Panc1 (cell line): ENCODE measurements around the gene DUSP21. TPM values are rescaled to one million over a fixed set of nuclear protein-coding genes. Genes with fewer than 3 reads are reported as not detected.

Source experiments
- ATAC-seq: fragments of 200-7000 bp; cut with Tn5 transposase; 2 replicates; pipeline ENCODE4 v1.9.1; 2020; ENCODE audit warnings: mild to moderate bottlenecking, moderate library complexity
- BruUV-seq: library from RNA; stranded (reverse); fragments of 400-500 nt; replicated peaks from 2 replicates; lab custom pipeline; 2021; lab: Mats Ljungman, UMichigan
- CTCF ChIA-PET: fragments of 300-600 bp; sonication (Branson Sonifier 250); formaldehyde crosslinking; loops from one replicate; lab custom pipeline; 2022; ENCODE audit warnings: antibody characterized with exemption; lab: Charles Lee
- POLR2A ChIA-PET: fragments of 300-600 bp; sonication (Branson Sonifier 250); formaldehyde crosslinking; loops from one replicate; lab custom pipeline; 2022; ENCODE audit warnings: antibody characterized with exemption; lab: Charles Lee
- DNase-seq: peaks from one replicate; pipeline ENCODE4 v3.0.0-alpha.2; 2010; ENCODE audit warnings: low read depth, low spot score
- H3K27ac ChIP-seq: 2 replicates; pipeline ENCODE4 v1.5.1; 2011; ENCODE audit warnings: mild to moderate bottlenecking, low read length, inconsistent platforms
- H3K27me3 ChIP-seq: fragments of 200-500 bp; sonication (Bioruptor generic); 2 replicates; pipeline ENCODE4 v1.6.0; 2014; ENCODE audit warnings: low read length, inconsistent platforms; ENCODE audit not compliant: control insufficient read depth, insufficient read depth
- H3K36me3 ChIP-seq: fragments of 200-500 bp; sonication (Bioruptor generic); 2 replicates; pipeline ENCODE4 v1.5.1; 2014; ENCODE audit warnings: inconsistent platforms, mild to moderate bottlenecking, low read length, moderate library complexity; ENCODE audit not compliant: control insufficient read depth, insufficient read depth
- H3K4me1 ChIP-seq: 2 replicates; pipeline ENCODE4 v1.5.1; 2011; ENCODE audit warnings: inconsistent platforms, mild to moderate bottlenecking, low read length, moderate library complexity; ENCODE audit not compliant: control insufficient read depth, insufficient read depth
- H3K4me3 ChIP-seq, 2 experiments: 2 replicates each; pipeline ENCODE4 v1.5.1; 2011 to 2012; ENCODE audit warnings: low read depth in 2 of 2, low read length in 2 of 2, mild to moderate bottlenecking in 2 of 2, inconsistent platforms in 1 of 2, moderate library complexity in 1 of 2
- H3K9me3 ChIP-seq: fragments of 200-500 bp; sonication (Bioruptor generic); 2 replicates; pipeline ENCODE4 v1.5.1; 2014; ENCODE audit warnings: low read depth, mild to moderate bottlenecking, inconsistent platforms, low read length, moderate library complexity; ENCODE audit not compliant: control insufficient read depth, insufficient read depth
- POLR2AphosphoS5 ChIP-seq: IDR thresholded peaks from 2 replicates; pipeline ENCODE4 v1.6.1; 2012; ENCODE audit warnings: mild to moderate bottlenecking, low read depth, low read length, moderate library complexity
- SIN3A ChIP-seq: IDR thresholded peaks from 2 replicates; pipeline ENCODE4 v1.6.1; 2012; ENCODE audit warnings: low read depth, mild to moderate bottlenecking, low read length, moderate library complexity, borderline replicate concordance; ENCODE audit not compliant: insufficient read depth
- TCF7L2 ChIP-seq: IDR thresholded peaks from 2 replicates; pipeline ENCODE4 v1.6.1; 2011; ENCODE audit warnings: mild to moderate bottlenecking, low read depth, low read length, inconsistent platforms
- in situ Hi-C: cut with HindIII; loops from 2 replicates; pipeline ENCODE4 v1.10.0; 2016; ENCODE audit warnings: low sequenced_read_pairs, low pct_unique_long_range_greater_than_20kb
- intact Hi-C: fragments of 100-400 bp; cut with micrococcal nuclease; formaldehyde crosslinking; loops from one replicate; pipeline ENCODE4 v1.10.0; 2022; ENCODE audit not compliant: unreplicated experiment
- total RNA-seq: library from RNA; stranded (reverse); gene quantifications from one replicate; pipeline ENCODE4 v1.2.1, GENCODE V29; 2021; ENCODE audit not compliant: unreplicated experiment
- TF ChIP-seq, protein P1 (sequence below): fragments of 450-650 bp; IDR thresholded peaks from 2 replicates; pipeline ENCODE4 v1.5.1; 2017; ENCODE audit warnings: mild to moderate bottlenecking
- TF ChIP-seq, protein P2 (sequence below), 2 experiments: IDR thresholded peaks; 2 replicates each; pipeline ENCODE4 v1.6.1; 2011 to 2012; ENCODE audit warnings: low read depth in 2 of 2, control low read depth in 1 of 2, low read length in 1 of 2, mild to moderate bottlenecking in 1 of 2, moderate library complexity in 1 of 2; ENCODE audit not compliant: insufficient read depth in 1 of 2

DUSP21 gene
- total RNA-seq, 1 experiment from 2014 or later: not detected

DNA sequence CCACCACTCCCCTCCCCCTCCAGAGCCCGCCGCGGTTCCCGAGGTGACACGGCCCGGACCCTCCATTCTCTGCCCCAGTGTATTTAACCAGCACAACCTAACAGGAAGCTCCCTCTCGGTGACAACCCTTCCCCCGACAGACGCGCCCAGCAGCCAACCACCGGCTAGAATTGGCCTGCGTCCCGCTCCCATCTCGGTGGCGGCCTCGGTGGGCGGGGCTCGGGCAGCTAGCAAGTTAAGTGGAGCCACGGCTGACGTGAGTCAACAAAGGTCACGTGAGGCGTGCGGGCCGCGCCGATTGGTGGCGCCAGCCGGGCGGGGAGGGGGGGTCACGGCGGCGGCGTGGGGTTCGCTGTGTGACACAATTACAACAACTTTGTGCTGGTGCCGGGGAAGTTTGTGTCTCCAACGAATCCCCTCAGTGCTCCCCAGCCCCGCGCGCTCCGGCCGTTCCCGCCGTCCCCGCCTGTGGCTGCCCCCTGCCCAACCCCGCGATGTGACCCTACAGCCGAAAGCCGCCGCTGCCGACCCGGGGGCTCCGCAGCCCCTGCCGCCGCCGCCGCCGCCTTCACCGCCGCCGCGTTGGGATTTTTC, 29.1 kb downstream of the DUSP21 start, which contains the start of gene KDM6A:
TSS of gene KDM6A (plus strand) at position 368 of the 594 bp plus-strand sequence. CDS start 364 bp downstream, outside the sequence.
- TF ChIP-seq, protein P1, sequence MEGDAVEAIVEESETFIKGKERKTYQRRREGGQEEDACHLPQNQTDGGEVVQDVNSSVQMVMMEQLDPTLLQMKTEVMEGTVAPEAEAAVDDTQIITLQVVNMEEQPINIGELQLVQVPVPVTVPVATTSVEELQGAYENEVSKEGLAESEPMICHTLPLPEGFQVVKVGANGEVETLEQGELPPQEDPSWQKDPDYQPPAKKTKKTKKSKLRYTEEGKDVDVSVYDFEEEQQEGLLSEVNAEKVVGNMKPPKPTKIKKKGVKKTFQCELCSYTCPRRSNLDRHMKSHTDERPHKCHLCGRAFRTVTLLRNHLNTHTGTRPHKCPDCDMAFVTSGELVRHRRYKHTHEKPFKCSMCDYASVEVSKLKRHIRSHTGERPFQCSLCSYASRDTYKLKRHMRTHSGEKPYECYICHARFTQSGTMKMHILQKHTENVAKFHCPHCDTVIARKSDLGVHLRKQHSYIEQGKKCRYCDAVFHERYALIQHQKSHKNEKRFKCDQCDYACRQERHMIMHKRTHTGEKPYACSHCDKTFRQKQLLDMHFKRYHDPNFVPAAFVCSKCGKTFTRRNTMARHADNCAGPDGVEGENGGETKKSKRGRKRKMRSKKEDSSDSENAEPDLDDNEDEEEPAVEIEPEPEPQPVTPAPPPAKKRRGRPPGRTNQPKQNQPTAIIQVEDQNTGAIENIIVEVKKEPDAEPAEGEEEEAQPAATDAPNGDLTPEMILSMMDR: no peak
- TF ChIP-seq, protein P2, sequence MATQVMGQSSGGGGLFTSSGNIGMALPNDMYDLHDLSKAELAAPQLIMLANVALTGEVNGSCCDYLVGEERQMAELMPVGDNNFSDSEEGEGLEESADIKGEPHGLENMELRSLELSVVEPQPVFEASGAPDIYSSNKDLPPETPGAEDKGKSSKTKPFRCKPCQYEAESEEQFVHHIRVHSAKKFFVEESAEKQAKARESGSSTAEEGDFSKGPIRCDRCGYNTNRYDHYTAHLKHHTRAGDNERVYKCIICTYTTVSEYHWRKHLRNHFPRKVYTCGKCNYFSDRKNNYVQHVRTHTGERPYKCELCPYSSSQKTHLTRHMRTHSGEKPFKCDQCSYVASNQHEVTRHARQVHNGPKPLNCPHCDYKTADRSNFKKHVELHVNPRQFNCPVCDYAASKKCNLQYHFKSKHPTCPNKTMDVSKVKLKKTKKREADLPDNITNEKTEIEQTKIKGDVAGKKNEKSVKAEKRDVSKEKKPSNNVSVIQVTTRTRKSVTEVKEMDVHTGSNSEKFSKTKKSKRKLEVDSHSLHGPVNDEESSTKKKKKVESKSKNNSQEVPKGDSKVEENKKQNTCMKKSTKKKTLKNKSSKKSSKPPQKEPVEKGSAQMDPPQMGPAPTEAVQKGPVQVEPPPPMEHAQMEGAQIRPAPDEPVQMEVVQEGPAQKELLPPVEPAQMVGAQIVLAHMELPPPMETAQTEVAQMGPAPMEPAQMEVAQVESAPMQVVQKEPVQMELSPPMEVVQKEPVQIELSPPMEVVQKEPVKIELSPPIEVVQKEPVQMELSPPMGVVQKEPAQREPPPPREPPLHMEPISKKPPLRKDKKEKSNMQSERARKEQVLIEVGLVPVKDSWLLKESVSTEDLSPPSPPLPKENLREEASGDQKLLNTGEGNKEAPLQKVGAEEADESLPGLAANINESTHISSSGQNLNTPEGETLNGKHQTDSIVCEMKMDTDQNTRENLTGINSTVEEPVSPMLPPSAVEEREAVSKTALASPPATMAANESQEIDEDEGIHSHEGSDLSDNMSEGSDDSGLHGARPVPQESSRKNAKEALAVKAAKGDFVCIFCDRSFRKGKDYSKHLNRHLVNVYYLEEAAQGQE (IDR thresholded peaks at IDR 0.05; ENCODE audit: insufficient read depth in 1 of 2, low read depth in 2 of 2, low read length in 1 of 2): no peak
- TF ChIP-seq SIN3A: peak; percentile 77; the same call in 1 of the 2 replicates
- peak; percentile 69 for DNase-seq
- ChIA-PET POLR2A (interaction anchor here (0.5 to 0.7 kb wide), 8 partner anchors 9 to 1535 kb away, joined by 3 to 22 read pairs (median 8); no protein-coding TSS in a partner anchor), CTCF (interaction anchor here (0.7 to 0.8 kb wide), 2 partner anchors 79 to 195 kb away, joined by 8 to 10 read pairs; no protein-coding TSS in a partner anchor)
- peak within 1 kb of the TSS; percentile 81 to 89 for H3K4me3 ChIP-seq
- H3K27me3 ChIP-seq: no peaks in the 10 kb centered on the region
- in situ Hi-C loops (no loop called here), intact Hi-C loops (loop anchor here (10.0 kb wide), 1 partner anchor 192 kb away; no protein-coding TSS in a partner anchor)
- peaks cover 8% of the 10 kb centered on the region for H3K4me1 ChIP-seq
- H3K9me3 ChIP-seq: no peaks in the 10 kb centered on the region
- ATAC-seq: peak; percentile 91
- H3K36me3 ChIP-seq: no peaks in the 10 kb centered on the region; the same call in 1 of the 2 replicates
- peak within 1 kb of the TSS; percentile 93 for H3K27ac ChIP-seq
- BruUV-seq: no TSS peak

DNA sequence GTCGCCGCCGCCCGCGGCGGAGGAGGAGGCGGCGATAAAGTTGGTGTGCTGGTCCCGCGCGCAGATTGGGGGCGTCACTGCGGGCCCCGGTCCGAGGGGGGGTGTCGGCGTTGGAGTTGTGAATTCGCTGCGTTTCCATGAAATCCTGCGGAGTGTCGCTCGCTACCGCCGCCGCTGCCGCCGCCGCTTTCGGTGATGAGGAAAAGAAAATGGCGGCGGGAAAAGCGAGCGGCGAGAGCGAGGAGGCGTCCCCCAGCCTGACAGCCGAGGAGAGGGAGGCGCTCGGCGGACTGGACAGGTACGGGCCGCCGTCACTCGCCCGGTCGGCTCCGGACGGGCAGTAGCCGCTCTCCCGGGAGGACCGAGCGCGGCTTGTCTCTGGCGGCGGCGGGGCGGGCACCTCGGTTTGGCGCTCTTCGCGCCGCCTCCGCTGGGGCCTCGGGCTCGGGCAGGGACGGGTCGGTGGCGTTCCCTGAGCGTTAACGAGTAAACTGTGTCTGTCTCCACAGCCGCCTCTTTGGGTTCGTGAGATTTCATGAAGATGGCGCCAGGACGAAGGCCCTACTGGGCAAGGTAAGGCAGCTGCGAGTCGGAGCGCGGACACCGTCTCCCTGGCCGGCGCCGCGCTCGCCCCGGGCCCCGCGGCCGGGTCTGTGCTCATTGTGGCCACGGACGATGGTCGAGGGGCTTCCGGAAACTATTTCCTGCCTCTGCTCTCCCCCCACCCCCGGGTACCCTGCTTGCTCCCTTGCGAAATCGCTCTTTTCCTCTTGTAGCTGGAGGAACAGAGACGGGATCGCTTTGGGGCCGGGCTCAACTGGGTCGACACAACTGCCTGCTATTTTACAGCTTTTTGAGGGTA, 29.8 kb downstream of the DUSP21 start:
- peak overlapping the region; percentile 81 to 89 for H3K4me3 ChIP-seq
- BruUV-seq: no TSS peak
- intact Hi-C loops: loop anchor here (10.0 kb wide), 1 partner anchor 191 kb away; no protein-coding TSS in a partner anchor
- POLR2A ChIA-PET: interaction anchor here (0.5 kb wide), 1 partner anchor 8 kb away, joined by 3 read pairs; no protein-coding TSS in a partner anchor
- no peaks in the 10 kb centered on the region for H3K27me3 ChIP-seq
- in situ Hi-C loops: no loop called here
- H3K27ac ChIP-seq: peak overlapping the region; percentile 93
- no peaks in the 10 kb centered on the region; the same call in 1 of the 2 replicates for H3K36me3 ChIP-seq
- CTCF ChIA-PET: no interaction called here
- ATAC-seq: peak; percentile 17; the same call in 1 of the 2 replicates
- no peak for DNase-seq
- no peak for TF ChIP-seq TCF7L2
- 0 out of 2 replicates have a peak, but pooled peaks have one; percentile 27 for TF ChIP-seq SIN3A
- TF ChIP-seq, protein P1: peak; percentile 23; the same call in 1 of the 2 replicates
- TF ChIP-seq, protein P2 (IDR thresholded peaks at IDR 0.05; ENCODE audit: insufficient read depth in 1 of 2, low read depth in 2 of 2, low read length in 1 of 2): no peak
- no peak for TF ChIP-seq POLR2AphosphoS5
- H3K9me3 ChIP-seq: no peaks in the 10 kb centered on the region
- H3K4me1 ChIP-seq: peaks cover 8% of the 10 kb centered on the region
